Measurements from ENCODE around the gene PPP1R1B. TPM values are rescaled to one million over a fixed set of nuclear protein-coding genes. Genes with fewer than 3 reads are reported as not detected.

Gene PPP1R1B
- total RNA-seq, 1 experiment from 2014 or later: 8.3 TPM

- Mint-ChIP-seq H3K4me3 (ENCODE audit: low read depth, unreplicated experiment) (no peak overlapping the region), H3K36me3 (ENCODE audit: insufficient read depth, unreplicated experiment) (peaks cover 17% of the 10 kb centered on the region), H3K9me3 (ENCODE audit: low read depth, unreplicated experiment) (no peaks in the 10 kb centered on the region), H3K27me3 (ENCODE audit: unreplicated experiment) (peaks cover 74% of the 10 kb centered on the region), H3K4me1 (ENCODE audit: low read depth, unreplicated experiment) (peaks cover 36% of the 10 kb centered on the region), H3K27ac (ENCODE audit: unreplicated experiment) (no peak overlapping the region)
- TF ChIP-seq CTCF (IDR thresholded peaks at IDR 0.05; ENCODE audit: unreplicated experiment): no peak
- peak; percentile 81 for DNase-seq
- intact Hi-C loops (cut with micrococcal nuclease; ENCODE audit: unreplicated experiment): loop anchor here (5.0 to 10.0 kb wide), 4 partner anchors 485 to 865 kb away; partner anchors contain the start of gene CDC6
- CTCF ChIA-PET: interaction anchor here (1.1 to 161.2 kb wide), 14 partner anchors 9 to 337 kb away, joined by 3 to 42089 read pairs (median 49); partner anchors contain the start of genes ERBB2, GRB7, GSDMA and GSDMB
- no TSS peak for BruUV-seq (replicated peaks)
Measured at GRCh38 chr17:39629898-39630297, 3.1 kb downstream of the PPP1R1B start.

DNA sequence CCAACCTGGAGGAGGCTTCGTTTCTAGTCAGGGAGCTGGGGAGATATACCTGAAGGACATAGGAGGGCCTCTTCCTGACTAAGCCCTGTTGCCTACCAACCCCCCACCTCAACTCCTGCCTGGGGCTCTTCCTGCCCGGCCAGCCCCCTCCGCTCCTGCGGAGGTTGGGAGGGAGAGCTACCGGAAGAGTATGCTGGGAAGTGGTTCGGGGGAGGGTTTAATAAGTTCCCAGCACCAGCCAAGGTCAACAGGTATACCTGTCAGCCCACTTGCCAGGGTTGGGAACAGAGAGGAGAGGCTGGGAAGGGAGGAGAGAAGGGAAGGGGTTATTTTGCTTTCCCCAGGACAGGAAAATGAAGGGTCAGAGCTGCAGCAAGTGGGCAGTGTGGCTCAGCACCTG lies 4.7 kb downstream of the PPP1R1B start:
- CTCF ChIA-PET: interaction anchor here (0.7 to 161.2 kb wide), 36 partner anchors 11 to 1187 kb away, joined by 3 to 42089 read pairs (median 7); partner anchors contain the start of genes ERBB2, GRB7, GSDMA and GSDMB
- Mint-ChIP-seq H3K27ac (ENCODE audit: unreplicated experiment) (peak overlapping the region; percentile 0), H3K4me3 (ENCODE audit: low read depth, unreplicated experiment) (peak overlapping the region; percentile 0), H3K36me3 (ENCODE audit: insufficient read depth, unreplicated experiment) (peaks cover 17% of the 10 kb centered on the region), H3K4me1 (ENCODE audit: low read depth, unreplicated experiment) (peaks cover 34% of the 10 kb centered on the region), H3K27me3 (ENCODE audit: unreplicated experiment) (peaks cover 59% of the 10 kb centered on the region), H3K9me3 (ENCODE audit: low read depth, unreplicated experiment) (no peaks in the 10 kb centered on the region)
- no peak for DNase-seq
- BruUV-seq (replicated peaks): no TSS peak
- TF ChIP-seq CTCF (IDR thresholded peaks at IDR 0.05; ENCODE audit: unreplicated experiment): no peak
- intact Hi-C loops (cut with micrococcal nuclease; ENCODE audit: unreplicated experiment): loop anchor here (5.0 to 10.0 kb wide), 4 partner anchors 483 to 863 kb away; partner anchors contain the start of gene CDC6

GRCh38 chr17:39632153-39632941 lies 5.6 kb downstream of the PPP1R1B start:
- no TSS peak for BruUV-seq (replicated peaks)
- Mint-ChIP-seq H3K36me3 (ENCODE audit: insufficient read depth, unreplicated experiment) (peaks cover 21% of the 10 kb centered on the region), H3K4me1 (ENCODE audit: low read depth, unreplicated experiment) (peaks cover 34% of the 10 kb centered on the region), H3K27ac (ENCODE audit: unreplicated experiment) (peak overlapping the region; percentile 0), H3K4me3 (ENCODE audit: low read depth, unreplicated experiment) (peak overlapping the region; percentile 0), H3K27me3 (ENCODE audit: unreplicated experiment) (peaks cover 50% of the 10 kb centered on the region), H3K9me3 (ENCODE audit: low read depth, unreplicated experiment) (no peaks in the 10 kb centered on the region)
- TF ChIP-seq CTCF (IDR thresholded peaks at IDR 0.05; ENCODE audit: unreplicated experiment): no peak
- CTCF ChIA-PET: interaction anchor here (0.6 to 161.2 kb wide), 36 partner anchors 12 to 1198 kb away, joined by 3 to 42089 read pairs (median 10); partner anchors contain the start of genes ERBB2, GRB7, GSDMA and GSDMB
- intact Hi-C loops (cut with micrococcal nuclease; ENCODE audit: unreplicated experiment): loop anchor here (5.0 to 10.0 kb wide), 4 partner anchors 482 to 862 kb away; partner anchors contain the start of gene CDC6
- DNase-seq: no peak

DNA sequence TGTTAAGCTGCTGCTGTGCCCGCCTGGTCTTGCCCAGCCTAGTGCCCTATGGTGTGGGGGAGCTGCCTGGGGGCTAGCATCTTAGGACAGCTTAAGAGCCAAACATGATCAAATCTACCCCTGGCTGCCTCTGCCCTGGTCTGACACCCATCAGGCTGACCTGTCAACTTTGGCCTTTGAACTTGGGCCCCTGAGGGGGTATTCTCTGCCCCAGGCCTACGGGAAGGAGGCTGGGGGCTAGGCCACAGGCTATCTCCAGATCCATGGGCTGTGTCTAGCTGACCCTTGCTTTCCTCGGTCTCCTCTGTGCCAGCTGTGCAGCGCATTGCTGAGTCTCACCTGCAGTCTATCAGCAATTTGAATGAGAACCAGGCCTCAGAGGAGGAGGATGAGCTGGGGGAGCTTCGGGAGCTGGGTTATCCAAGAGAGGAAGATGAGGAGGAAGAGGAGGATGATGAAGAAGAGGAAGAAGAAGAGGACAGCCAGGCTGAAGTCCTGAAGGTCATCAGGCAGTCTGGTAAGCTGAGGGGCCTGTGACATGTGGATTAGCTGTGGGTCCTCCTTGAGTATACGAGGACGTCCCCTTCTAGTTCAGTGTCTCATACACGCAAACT lies 6.9 kb downstream of the PPP1R1B start:
- intact Hi-C loops (cut with micrococcal nuclease; ENCODE audit: unreplicated experiment): loop anchor here (1.0 to 10.0 kb wide), 14 partner anchors 11 to 861 kb away; partner anchors contain the start of genes CDC6, IKZF3, MIEN1 and PNMT

More for the DNA sequence above, 6.9 kb downstream of the PPP1R1B start:
- TF ChIP-seq CTCF (IDR thresholded peaks at IDR 0.05; ENCODE audit: unreplicated experiment): no peak
- H3K27ac Mint-ChIP-seq (ENCODE audit: unreplicated experiment): no peak overlapping the region
- H3K36me3 Mint-ChIP-seq (ENCODE audit: insufficient read depth, unreplicated experiment): peaks cover 34% of the 10 kb centered on the region
- H3K4me1 Mint-ChIP-seq (ENCODE audit: low read depth, unreplicated experiment): peaks cover 47% of the 10 kb centered on the region
- no TSS peak for BruUV-seq (replicated peaks)
- DNase-seq: peak; percentile 81
- H3K9me3 Mint-ChIP-seq (ENCODE audit: low read depth, unreplicated experiment): no peaks in the 10 kb centered on the region
- no peak overlapping the region for H3K4me3 Mint-ChIP-seq (ENCODE audit: low read depth, unreplicated experiment)
- peaks cover 37% of the 10 kb centered on the region for H3K27me3 Mint-ChIP-seq (ENCODE audit: unreplicated experiment)
- CTCF ChIA-PET: interaction anchor here (0.6 to 161.2 kb wide), 24 partner anchors 13 to 853 kb away, joined by 3 to 42089 read pairs (median 28); partner anchors contain the start of genes ERBB2, GRB7, GSDMA and GSDMB
